Measurements from ENCODE around the gene ACAD9. TPM values are rescaled to one million over a fixed set of nuclear protein-coding genes. Genes with fewer than 3 reads are reported as not detected.
A peak's percentile ranks its signal among the peaks of the same experiment; 100 is the strongest.

The ACAD9 gene
- total RNA-seq, 1 donor from 2014 or later = 43.0 TPM

GRCh38 chr3:128950223-128950938, 71.0 kb downstream of the ACAD9 start:
- TF ChIP-seq CTCF (IDR thresholded peaks at IDR 0.05) (no peak), POLR2AphosphoS5 (IDR thresholded peaks at IDR 0.05; ENCODE audit: insufficient read depth in 1 of 2, low read depth in 1 of 2) (no peak), POLR2A (IDR thresholded peaks at IDR 0.05) (no peak)
- Histone ChIP-seq H3K4me1 (no peaks in the 10 kb centered on the region), H3K27ac (no peak overlapping the region), H3K4me3 (no peak overlapping the region), H3K27me3 (no peaks in the 10 kb centered on the region), H3K9me3 (no peaks in the 10 kb centered on the region), H3K36me3 (no peaks in the 10 kb centered on the region)
- DNase-seq (ENCODE audit: extremely low spot score in 2 of 2) = peak in 1 of 2 donors; percentile 46
- intact Hi-C loops (cut with DNase I) = no loop called here

- no peak overlapping the region for H3K27ac ChIP-seq
Observed at GRCh38 chr3:128956440-128956839, 77.0 kb downstream of the ACAD9 start.

More at GRCh38 chr3:128956440-128956839, 77.0 kb downstream of the ACAD9 start:
- no peaks in the 10 kb centered on the region for H3K27me3 ChIP-seq
- H3K9me3 ChIP-seq = no peaks in the 10 kb centered on the region
- H3K4me1 ChIP-seq = no peaks in the 10 kb centered on the region
- H3K4me3 ChIP-seq = no peak overlapping the region
- DNase-seq (ENCODE audit: extremely low spot score in 2 of 2) = no peak
- TF ChIP-seq POLR2AphosphoS5 (IDR thresholded peaks at IDR 0.05; ENCODE audit: insufficient read depth in 1 of 2, low read depth in 1 of 2) (no peak), POLR2A (IDR thresholded peaks at IDR 0.05) (no peak), CTCF (IDR thresholded peaks at IDR 0.05) (no peak)
- intact Hi-C loops (cut with DNase I) = no loop called here
- no peaks in the 10 kb centered on the region for H3K36me3 ChIP-seq

Small RNAs within 50 kb of the gene (small RNA-seq; reads per million reads assigned to genes)
- gene AC112484.4 = not detected

Other genes starting within 250 kb of the ACAD9 start
- gene RPN1, start 228.8 kb upstream of the ACAD9 start, total RNA-seq = 149 TPM
- gene RAB7A, start 153.4 kb upstream of the ACAD9 start, total RNA-seq = 122 TPM
- gene CFAP92, start 114.5 kb downstream of the ACAD9 start, total RNA-seq = not detected
- gene EFCC1, start 121.7 kb downstream of the ACAD9 start, total RNA-seq = 3.7 TPM
- not detected for gene GP9, start 181.2 kb downstream of the ACAD9 start, total RNA-seq
- gene RAB43, start 242.2 kb downstream of the ACAD9 start, total RNA-seq = 8.6 TPM